ENCODE results near the gene HOXA1. TPM values are rescaled to one million over a fixed set of nuclear protein-coding genes. Genes with fewer than 3 reads are reported as not detected.

Gene HOXA1
- total RNA-seq, 1 experiment from 2014 or later, result 0.24 TPM

GRCh38 chr7:27091941-27092818 lies 3.6 kb downstream of the HOXA1 start:
- Mint-ChIP-seq H3K36me3 (ENCODE audit: insufficient read depth, unreplicated experiment) (no peaks in the 10 kb centered on the region), H3K27me3 (ENCODE audit: unreplicated experiment) (no peaks in the 10 kb centered on the region), H3K4me1 (ENCODE audit: low read depth, unreplicated experiment) (peaks cover 16% of the 10 kb centered on the region), H3K4me3 (ENCODE audit: low read depth, unreplicated experiment) (no peak overlapping the region), H3K9me3 (ENCODE audit: low read depth, unreplicated experiment) (no peaks in the 10 kb centered on the region), H3K27ac (ENCODE audit: unreplicated experiment) (no peak overlapping the region)
- no peak for TF ChIP-seq CTCF (IDR thresholded peaks at IDR 0.05; ENCODE audit: unreplicated experiment)
- BruUV-seq (replicated peaks), result no TSS peak
- CTCF ChIA-PET, result interaction anchor here (1.6 kb wide), 1 partner anchor 50 kb away, joined by 4 read pairs; no protein-coding TSS in a partner anchor
- no peak for DNase-seq
- intact Hi-C loops (cut with micrococcal nuclease; ENCODE audit: unreplicated experiment), result no loop called here

GRCh38 chr7:27091105-27091504 lies 4.7 kb downstream of the HOXA1 start:
- Mint-ChIP-seq H3K9me3 (ENCODE audit: low read depth, unreplicated experiment) (no peaks in the 10 kb centered on the region), H3K27ac (ENCODE audit: unreplicated experiment) (no peak overlapping the region), H3K27me3 (ENCODE audit: unreplicated experiment) (no peaks in the 10 kb centered on the region), H3K36me3 (ENCODE audit: insufficient read depth, unreplicated experiment) (no peaks in the 10 kb centered on the region), H3K4me3 (ENCODE audit: low read depth, unreplicated experiment) (no peak overlapping the region), H3K4me1 (ENCODE audit: low read depth, unreplicated experiment) (peaks cover 12% of the 10 kb centered on the region)
- no TSS peak for BruUV-seq (replicated peaks)
- TF ChIP-seq CTCF (IDR thresholded peaks at IDR 0.05; ENCODE audit: unreplicated experiment), result no peak
- intact Hi-C loops (cut with micrococcal nuclease; ENCODE audit: unreplicated experiment), result no loop called here
- no peak for DNase-seq
- CTCF ChIA-PET, result interaction anchor here (1.0 kb wide), 1 partner anchor 22 kb away, joined by 3 read pairs; no protein-coding TSS in a partner anchor

GRCh38 chr7:27088002-27088922 lies 7.5 kb downstream of the HOXA1 start:
- intact Hi-C loops (cut with micrococcal nuclease; ENCODE audit: unreplicated experiment), result no loop called here
- no peaks in the 10 kb centered on the region for H3K9me3 Mint-ChIP-seq (ENCODE audit: low read depth, unreplicated experiment)
- H3K4me3 Mint-ChIP-seq (ENCODE audit: low read depth, unreplicated experiment), result no peak overlapping the region
- H3K27me3 Mint-ChIP-seq (ENCODE audit: unreplicated experiment), result no peaks in the 10 kb centered on the region
- H3K4me1 Mint-ChIP-seq (ENCODE audit: low read depth, unreplicated experiment), result peaks cover 18% of the 10 kb centered on the region
- no TSS peak for BruUV-seq (replicated peaks)
- H3K27ac Mint-ChIP-seq (ENCODE audit: unreplicated experiment), result no peak overlapping the region
- CTCF ChIA-PET, result interaction anchor here (0.5 kb wide), 1 partner anchor 9 kb away, joined by 4 read pairs; no protein-coding TSS in a partner anchor
- DNase-seq, result no peak
- TF ChIP-seq CTCF (IDR thresholded peaks at IDR 0.05; ENCODE audit: unreplicated experiment), result no peak
- H3K36me3 Mint-ChIP-seq (ENCODE audit: insufficient read depth, unreplicated experiment), result no peaks in the 10 kb centered on the region

GRCh38 chr7:27083646-27084045 lies 12.2 kb downstream of the HOXA1 start:
- DNase-seq, result no peak
- Mint-ChIP-seq H3K27ac (ENCODE audit: unreplicated experiment) (no peak overlapping the region), H3K36me3 (ENCODE audit: insufficient read depth, unreplicated experiment) (no peaks in the 10 kb centered on the region), H3K4me1 (ENCODE audit: low read depth, unreplicated experiment) (peaks cover 47% of the 10 kb centered on the region), H3K4me3 (ENCODE audit: low read depth, unreplicated experiment) (no peak overlapping the region), H3K27me3 (ENCODE audit: unreplicated experiment) (no peaks in the 10 kb centered on the region), H3K9me3 (ENCODE audit: low read depth, unreplicated experiment) (no peaks in the 10 kb centered on the region)
- TF ChIP-seq CTCF (IDR thresholded peaks at IDR 0.05; ENCODE audit: unreplicated experiment), result no peak
- BruUV-seq (replicated peaks), result no TSS peak
- CTCF ChIA-PET, result interaction anchor here (0.5 to 0.8 kb wide), 4 partner anchors 17 to 831 kb away, joined by 3 read pairs; no protein-coding TSS in a partner anchor
- intact Hi-C loops (cut with micrococcal nuclease; ENCODE audit: unreplicated experiment), result no loop called here

Data from Calu3 (cell line).